Measurements from ENCODE around the gene RCBTB2.
A peak's percentile ranks its signal among the peaks of the same experiment; 100 is the strongest.

The RCBTB2 gene

DNA sequence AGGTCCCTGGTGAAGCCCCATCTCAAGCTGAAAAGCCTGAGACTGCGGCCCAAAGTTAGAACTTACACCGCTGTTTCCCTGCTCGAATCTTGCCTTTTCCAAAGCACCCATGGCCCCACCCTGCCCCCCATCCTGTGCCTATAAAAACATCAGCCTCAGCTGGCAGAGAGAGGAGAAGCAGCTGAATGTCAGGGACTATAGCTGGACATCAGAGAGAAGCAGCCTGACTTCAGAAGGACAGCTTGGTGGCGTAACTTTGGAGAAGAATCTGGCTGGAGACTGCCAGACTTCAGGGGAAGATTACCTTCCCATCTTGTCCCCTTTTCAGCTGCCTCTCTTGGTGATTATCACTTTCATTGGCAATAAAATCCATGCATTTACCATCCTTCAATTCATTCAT lies 9.3 kb upstream of the RCBTB2 start:
- Histone ChIP-seq H3K9me3 (no peaks in the 10 kb centered on the region), H3K36me3 (no peaks in the 10 kb centered on the region), H3K4me3 (no peak overlapping the region), H3K27me3 (no peaks in the 10 kb centered on the region), H3K4me1 (peaks cover 0 to 10% (median 9%) of the 10 kb centered on the region in 4 donors), H3K27ac (peak overlapping the region; percentile 51 to 52)
- TF ChIP-seq, protein P1, sequence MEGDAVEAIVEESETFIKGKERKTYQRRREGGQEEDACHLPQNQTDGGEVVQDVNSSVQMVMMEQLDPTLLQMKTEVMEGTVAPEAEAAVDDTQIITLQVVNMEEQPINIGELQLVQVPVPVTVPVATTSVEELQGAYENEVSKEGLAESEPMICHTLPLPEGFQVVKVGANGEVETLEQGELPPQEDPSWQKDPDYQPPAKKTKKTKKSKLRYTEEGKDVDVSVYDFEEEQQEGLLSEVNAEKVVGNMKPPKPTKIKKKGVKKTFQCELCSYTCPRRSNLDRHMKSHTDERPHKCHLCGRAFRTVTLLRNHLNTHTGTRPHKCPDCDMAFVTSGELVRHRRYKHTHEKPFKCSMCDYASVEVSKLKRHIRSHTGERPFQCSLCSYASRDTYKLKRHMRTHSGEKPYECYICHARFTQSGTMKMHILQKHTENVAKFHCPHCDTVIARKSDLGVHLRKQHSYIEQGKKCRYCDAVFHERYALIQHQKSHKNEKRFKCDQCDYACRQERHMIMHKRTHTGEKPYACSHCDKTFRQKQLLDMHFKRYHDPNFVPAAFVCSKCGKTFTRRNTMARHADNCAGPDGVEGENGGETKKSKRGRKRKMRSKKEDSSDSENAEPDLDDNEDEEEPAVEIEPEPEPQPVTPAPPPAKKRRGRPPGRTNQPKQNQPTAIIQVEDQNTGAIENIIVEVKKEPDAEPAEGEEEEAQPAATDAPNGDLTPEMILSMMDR (IDR thresholded peaks at IDR 0.05): no peak
- intact Hi-C loops (cut with DNase I; ENCODE audit: low total_unique reads): no loop called here
- no peak for DNase-seq

DNA sequence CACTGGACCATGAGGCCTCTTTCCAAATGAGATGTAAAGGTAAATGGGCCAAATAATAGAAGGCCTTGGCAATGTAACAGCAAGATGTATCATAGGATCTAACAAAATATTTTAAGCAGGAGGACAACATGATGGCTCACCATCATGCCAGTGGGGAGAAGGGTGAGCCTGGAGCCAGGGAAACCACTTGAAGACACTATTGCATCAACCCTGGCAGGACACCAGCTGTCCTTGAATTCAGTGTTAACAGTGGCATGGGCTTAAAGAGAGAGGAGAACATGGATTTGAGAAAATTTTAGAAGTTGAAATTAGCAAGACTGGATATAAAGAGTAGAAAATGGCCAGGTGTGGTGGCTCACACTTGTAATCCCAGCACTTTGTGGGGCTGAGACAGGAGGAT lies 6.7 kb upstream of the RCBTB2 start:
- intact Hi-C loops (cut with DNase I; ENCODE audit: low total_unique reads): no loop called here
- H3K9me3 ChIP-seq: no peaks in the 10 kb centered on the region
- no peak overlapping the region for H3K27ac ChIP-seq
- H3K4me3 ChIP-seq: no peak overlapping the region
- no peaks in the 10 kb centered on the region for H3K36me3 ChIP-seq
- peaks cover 0 to 10% (median 9%) of the 10 kb centered on the region in 4 donors for H3K4me1 ChIP-seq
- TF ChIP-seq, protein P1 (IDR thresholded peaks at IDR 0.05): no peak
- DNase-seq: no peak
- no peaks in the 10 kb centered on the region for H3K27me3 ChIP-seq

DNA sequence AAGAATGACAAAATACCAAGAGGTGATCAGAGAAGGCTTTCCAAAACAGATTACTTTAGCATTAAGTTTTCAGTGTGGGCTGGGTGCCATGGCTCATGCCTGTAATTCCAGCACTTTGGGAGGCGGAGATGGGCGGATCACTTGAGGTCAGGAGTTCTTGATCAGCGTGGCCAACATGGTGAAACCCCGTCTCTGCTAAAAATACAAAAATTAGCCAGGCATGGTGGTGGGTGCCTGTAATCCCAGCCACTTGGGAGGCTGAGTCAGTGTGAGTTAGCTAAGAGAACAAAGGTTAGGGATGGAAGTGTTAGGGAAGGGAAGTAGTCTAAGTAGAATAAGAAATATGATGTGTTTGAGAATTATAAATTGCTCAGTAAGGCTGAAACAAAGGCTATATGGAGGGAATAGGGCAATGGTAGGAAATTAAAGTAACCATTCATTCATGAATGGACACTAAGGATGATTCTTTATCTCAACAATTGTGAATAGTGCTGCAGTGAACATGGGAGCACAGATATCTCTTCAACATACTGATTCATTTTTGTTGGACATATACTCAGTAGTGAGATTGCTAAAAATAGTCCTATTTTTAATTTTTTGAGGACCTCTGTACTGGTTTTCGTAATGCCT lies 3.9 kb upstream of the RCBTB2 start:
- no peak overlapping the region for H3K27ac ChIP-seq
- H3K4me3 ChIP-seq: no peak overlapping the region
- H3K4me1 ChIP-seq: peaks cover 0 to 11% (median 3%) of the 10 kb centered on the region in 4 donors
- DNase-seq: no peak
- intact Hi-C loops (cut with DNase I; ENCODE audit: low total_unique reads): no loop called here
- no peaks in the 10 kb centered on the region for H3K9me3 ChIP-seq
- H3K27me3 ChIP-seq: no peaks in the 10 kb centered on the region
- no peaks in the 10 kb centered on the region for H3K36me3 ChIP-seq
- TF ChIP-seq, protein P1 (IDR thresholded peaks at IDR 0.05): no peak

DNA sequence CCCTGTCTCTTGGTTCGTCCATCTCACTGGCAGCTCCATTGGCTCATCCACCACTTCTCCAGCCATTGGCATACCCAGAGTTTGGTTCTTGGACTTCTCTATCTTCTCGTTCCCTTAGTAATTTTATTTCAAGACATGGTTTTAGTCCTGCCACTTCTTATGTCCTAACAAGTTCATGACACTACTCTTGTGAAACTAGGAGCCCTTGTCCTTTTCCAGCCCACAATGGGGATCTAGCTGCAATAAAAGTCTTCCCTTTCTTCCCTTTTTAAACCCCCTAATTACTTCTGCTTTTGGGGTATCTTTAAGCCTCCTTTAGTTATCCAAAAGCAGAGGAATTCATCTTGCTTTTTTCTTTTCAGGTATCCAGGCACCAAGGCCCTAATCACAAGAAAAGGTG lies 2.9 kb upstream of the RCBTB2 start:
- Histone ChIP-seq H3K27ac (no peak overlapping the region), H3K9me3 (no peaks in the 10 kb centered on the region), H3K27me3 (no peaks in the 10 kb centered on the region), H3K36me3 (no peaks in the 10 kb centered on the region), H3K4me1 (peaks cover 0 to 15% (median 8%) of the 10 kb centered on the region in 4 donors), H3K4me3 (no peak overlapping the region)
- DNase-seq: no peak
- intact Hi-C loops (cut with DNase I; ENCODE audit: low total_unique reads): no loop called here
- TF ChIP-seq, protein P1 (IDR thresholded peaks at IDR 0.05): no peak

DNA sequence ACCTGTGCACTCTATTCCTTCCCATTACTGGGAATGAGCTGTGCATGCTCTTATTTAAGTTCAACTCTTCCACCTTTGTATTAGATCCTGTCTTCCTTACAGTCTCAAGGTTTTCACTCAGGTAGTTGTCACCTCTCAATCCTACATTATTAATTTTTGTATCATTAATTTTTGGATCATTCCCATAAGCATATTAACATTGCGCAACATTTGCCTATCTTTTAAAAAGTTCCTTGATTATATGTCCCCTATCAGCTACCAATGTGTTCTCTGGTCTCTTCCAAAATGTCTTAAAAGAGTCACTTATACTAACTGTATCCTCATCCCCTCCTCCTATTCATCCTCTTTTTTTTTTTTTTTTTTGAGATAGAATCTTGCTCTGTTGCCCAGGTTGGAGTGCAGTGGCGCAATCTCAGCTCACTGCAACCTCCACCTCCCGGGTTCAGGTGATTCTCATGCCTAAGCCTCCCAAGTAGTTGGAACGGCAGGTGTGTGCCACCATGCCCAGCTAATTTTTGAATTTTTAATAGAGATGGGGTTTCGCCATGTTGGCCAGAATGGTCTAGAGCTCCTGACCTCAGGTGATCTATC lies 2.1 kb upstream of the RCBTB2 start:
- Histone ChIP-seq H3K27ac (no peak overlapping the region), H3K27me3 (no peaks in the 10 kb centered on the region), H3K4me3 (no peak overlapping the region), H3K36me3 (no peaks in the 10 kb centered on the region), H3K4me1 (peaks cover 0 to 15% (median 8%) of the 10 kb centered on the region in 4 donors), H3K9me3 (no peaks in the 10 kb centered on the region)
- DNase-seq: no peak
- TF ChIP-seq, protein P1 (IDR thresholded peaks at IDR 0.05): no peak
- intact Hi-C loops (cut with DNase I; ENCODE audit: low total_unique reads): loop anchor here (5.0 kb wide), 1 partner anchor 37 kb away; no protein-coding TSS in a partner anchor

All from tibial artery (tissue), 4 donors.